ENCODE measurements around the gene NPLOC4.

Gene NPLOC4

GRCh38 chr17:81578038-81578441 is 58.9 kb downstream of the NPLOC4 start:
- no peak for TF ChIP-seq CTCF (IDR thresholded peaks at IDR 0.05; ENCODE audit: insufficient read depth, low read length, poor library complexity, severe bottlenecking)
- DNase-seq (ENCODE audit: extremely low read depth, insufficient read length): no peak
- Histone ChIP-seq H3K36me3 (ENCODE audit: control insufficient read depth, insufficient read depth, low read length) (peaks cover 32% of the 10 kb centered on the region), H3K4me3 (replicated peaks; ENCODE audit: low read depth, low read length) (no peak overlapping the region), H3K27me3 (replicated peaks; ENCODE audit: control insufficient read depth, insufficient read depth, low read length) (no peaks in the 10 kb centered on the region)

GRCh38 chr17:81577278-81578000 is 59.5 kb downstream of the NPLOC4 start:
- TF ChIP-seq CTCF (IDR thresholded peaks at IDR 0.05; ENCODE audit: insufficient read depth, low read length, poor library complexity, severe bottlenecking): no peak
- DNase-seq (ENCODE audit: extremely low read depth, insufficient read length): no peak
- no peak overlapping the region for H3K4me3 ChIP-seq (replicated peaks; ENCODE audit: low read depth, low read length)

GRCh38 chr17:81576621-81577277 is 60.2 kb downstream of the NPLOC4 start:
- H3K36me3 ChIP-seq (ENCODE audit: control insufficient read depth, insufficient read depth, low read length): peaks cover 29% of the 10 kb centered on the region
- DNase-seq (ENCODE audit: extremely low read depth, insufficient read length): no peak
- no peak for TF ChIP-seq CTCF (IDR thresholded peaks at IDR 0.05; ENCODE audit: insufficient read depth, low read length, poor library complexity, severe bottlenecking)
- no peaks in the 10 kb centered on the region for H3K27me3 ChIP-seq (replicated peaks; ENCODE audit: control insufficient read depth, insufficient read depth, low read length)
- H3K4me3 ChIP-seq (replicated peaks; ENCODE audit: low read depth, low read length): no peak overlapping the region

More at GRCh38 chr17:81577278-81578000, 59.5 kb downstream of the NPLOC4 start:
- H3K36me3 ChIP-seq (ENCODE audit: control insufficient read depth, insufficient read depth, low read length): peaks cover 33% of the 10 kb centered on the region
- H3K27me3 ChIP-seq (replicated peaks; ENCODE audit: control insufficient read depth, insufficient read depth, low read length): no peaks in the 10 kb centered on the region

GRCh38 chr17:81575836-81576235 is 61.1 kb downstream of the NPLOC4 start:
- H3K27me3 ChIP-seq (replicated peaks; ENCODE audit: control insufficient read depth, insufficient read depth, low read length): no peaks in the 10 kb centered on the region
- H3K4me3 ChIP-seq (replicated peaks; ENCODE audit: low read depth, low read length): no peak overlapping the region
- DNase-seq (ENCODE audit: extremely low read depth, insufficient read length): no peak
- peaks cover 31% of the 10 kb centered on the region for H3K36me3 ChIP-seq (ENCODE audit: control insufficient read depth, insufficient read depth, low read length)
- no peak for TF ChIP-seq CTCF (IDR thresholded peaks at IDR 0.05; ENCODE audit: insufficient read depth, low read length, poor library complexity, severe bottlenecking)

- no peak for TF ChIP-seq CTCF (IDR thresholded peaks at IDR 0.05; ENCODE audit: insufficient read depth, low read length, poor library complexity, severe bottlenecking)
- no peak for DNase-seq (ENCODE audit: extremely low read depth, insufficient read length)
- Histone ChIP-seq H3K27me3 (replicated peaks; ENCODE audit: control insufficient read depth, insufficient read depth, low read length) (no peaks in the 10 kb centered on the region), H3K4me3 (replicated peaks; ENCODE audit: low read depth, low read length) (no peak overlapping the region), H3K36me3 (ENCODE audit: control insufficient read depth, insufficient read depth, low read length) (peaks cover 34% of the 10 kb centered on the region)
Observed at GRCh38 chr17:81574643-81574956, 62.3 kb downstream of the NPLOC4 start.

Data from GM06990 (cell line).